HL-60 (cell line): ENCODE results near the gene CXCL13.

Source experiments
- CTCF ChIP-seq: IDR thresholded peaks from one replicate; pipeline ENCODE4 v1.5.1; 2011; ENCODE audit warnings: low read length, control low read depth, inconsistent platforms; ENCODE audit not compliant: insufficient read depth
- GABPA ChIP-seq: IDR thresholded peaks from 2 replicates; pipeline ENCODE4 v1.6.1; 2012; ENCODE audit warnings: low read depth
- POLR2AphosphoS5 ChIP-seq: IDR thresholded peaks from 2 replicates; pipeline ENCODE4 v1.6.1; 2012; ENCODE audit warnings: low read depth
- REST ChIP-seq: IDR thresholded peaks from 2 replicates; pipeline ENCODE4 v1.6.1; 2012; ENCODE audit warnings: low read depth; ENCODE audit not compliant: insufficient replicate concordance

- TF ChIP-seq CTCF, result peak; percentile 67
- no peak for TF ChIP-seq POLR2AphosphoS5
- TF ChIP-seq REST, result no peak
- TF ChIP-seq GABPA, result no peak
Measured at GRCh38 chr4:77600521-77601451, 4.8 kb upstream of the CXCL13 start.
